HG02759 (cell line): ENCODE data around the gene DNM1.
A peak's percentile ranks its signal among the peaks of the same experiment; 100 is the strongest.

Experiments used
- ATAC-seq: cut with Tn5 transposase; IDR thresholded peaks from one replicate; pipeline ENCODE4 v1.9.1; 2021; ENCODE audit warnings: mild to moderate bottlenecking, moderate library complexity; ENCODE audit not compliant: unreplicated experiment

Gene DNM1

GRCh38 chr9:128203024-128203706, at the start of gene DNM1:
DNM1 (plus strand) TSS chr9:128203379; CDS start chr9:128203471, 92 bp downstream.
- ATAC-seq = peak; percentile 85

GRCh38 chr9:128153947-128154695, 49.1 kb upstream of the DNM1 start:
- no peak for ATAC-seq

DNA sequence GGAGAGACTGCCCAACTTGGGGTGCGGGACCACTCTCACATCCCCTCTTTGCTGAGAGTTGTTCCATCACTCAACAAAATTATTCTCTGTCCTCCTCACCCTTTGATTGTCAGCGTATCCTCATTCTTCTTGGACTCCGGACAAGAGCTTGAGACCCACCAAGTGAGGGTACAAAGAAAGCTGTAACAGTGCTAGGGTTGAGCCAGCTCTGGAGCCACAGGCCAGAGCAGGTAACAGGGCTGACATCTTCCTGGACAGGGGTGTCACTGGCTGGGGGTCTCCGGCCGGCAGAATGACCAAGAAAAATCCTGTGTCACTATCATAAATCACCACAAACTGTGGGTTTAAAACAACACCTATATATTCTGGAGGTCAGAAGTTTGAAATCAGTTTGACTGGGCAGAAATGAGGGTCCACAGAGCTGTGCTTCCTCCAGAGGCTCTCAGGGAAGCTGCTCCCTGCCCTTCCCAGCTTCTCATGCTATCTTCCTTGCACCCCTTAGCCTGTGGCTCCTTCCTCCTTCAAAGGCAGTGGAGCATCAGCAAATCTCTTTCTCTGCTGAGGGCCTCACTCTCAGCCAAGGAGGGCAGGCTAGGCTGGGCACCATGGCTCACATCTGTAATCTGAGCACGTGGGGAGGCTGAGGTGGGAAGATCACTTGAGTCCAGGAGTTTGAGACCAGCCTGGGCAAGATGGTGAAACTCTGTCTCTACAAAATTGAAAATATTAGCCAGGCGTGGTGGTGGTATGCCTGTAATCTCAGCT, 47.3 kb upstream of the DNM1 start:
- no peak for ATAC-seq

- ATAC-seq = no peak
Measured at GRCh38 chr9:128159522-128159783, 43.7 kb upstream of the DNM1 start.

GRCh38 chr9:128159784-128160602, 43.2 kb upstream of the DNM1 start, which contains the start of gene BBLN:
BBLN (plus strand) TSS chr9:128160265; CDS start chr9:128160408, 143 bp downstream.
- peak; percentile 75 for ATAC-seq

DNA sequence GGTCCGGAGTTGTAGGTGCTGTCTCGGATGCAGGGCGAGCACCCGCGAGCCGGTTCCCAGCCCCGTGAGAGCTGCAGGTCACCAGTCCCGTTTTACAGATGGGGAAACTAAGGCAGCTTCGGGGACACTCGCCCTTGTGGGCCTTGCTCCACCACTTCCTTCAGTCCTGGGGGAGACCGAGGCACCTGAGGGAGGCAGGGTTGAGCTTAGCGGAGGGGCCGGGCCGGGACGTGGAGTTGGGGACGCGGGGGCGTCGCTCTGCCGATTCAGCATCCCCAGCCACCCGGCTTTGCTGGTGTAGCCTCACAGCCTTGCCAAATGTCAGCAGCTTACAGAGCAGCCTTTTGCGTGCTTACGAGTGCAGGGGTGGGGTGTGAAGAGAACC, 42.6 kb upstream of the DNM1 start:
- peak; percentile 9 for ATAC-seq

GRCh38 chr9:128161215-128161902, 41.8 kb upstream of the DNM1 start:
- no peak for ATAC-seq

DNA sequence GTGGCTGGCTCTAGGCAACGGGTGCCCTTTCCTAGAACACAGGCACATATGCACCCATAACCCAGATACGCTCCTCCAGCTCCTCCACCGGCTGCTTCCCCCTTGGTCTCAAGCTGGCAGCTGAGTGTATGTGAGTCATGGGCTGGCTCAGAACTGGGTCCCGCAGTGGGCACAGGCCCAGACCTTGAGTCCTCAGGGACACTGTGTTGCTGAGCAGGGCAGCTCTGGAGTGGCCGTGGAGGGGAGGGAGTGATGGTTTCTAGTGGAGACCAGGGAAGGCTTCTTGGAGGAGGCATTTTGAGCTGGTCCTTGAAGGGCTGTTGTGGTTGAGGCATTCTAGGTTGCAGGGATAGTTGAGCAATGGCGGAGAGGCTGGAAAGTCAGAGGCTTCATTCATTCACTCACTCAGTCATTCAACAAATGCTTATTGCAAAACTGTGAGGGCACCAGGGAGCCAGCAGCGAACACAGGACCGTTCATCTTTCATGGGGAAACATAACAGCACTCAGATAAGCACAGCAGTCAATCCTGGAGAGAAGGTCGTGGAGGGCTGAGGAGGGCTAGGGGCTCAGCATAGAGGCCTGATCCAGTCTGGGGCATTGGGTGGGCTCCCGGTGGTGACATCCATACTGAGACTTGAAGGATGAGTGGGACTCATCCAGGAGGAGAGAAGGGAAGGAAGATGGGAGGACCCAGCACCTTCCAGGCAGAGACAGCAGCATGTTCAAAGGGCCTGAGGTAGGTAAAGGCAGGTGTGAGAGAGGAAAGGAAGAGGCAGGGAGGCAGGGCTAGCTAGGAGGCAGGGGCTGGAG, 40.8 kb upstream of the DNM1 start:
- no peak for ATAC-seq

DNA sequence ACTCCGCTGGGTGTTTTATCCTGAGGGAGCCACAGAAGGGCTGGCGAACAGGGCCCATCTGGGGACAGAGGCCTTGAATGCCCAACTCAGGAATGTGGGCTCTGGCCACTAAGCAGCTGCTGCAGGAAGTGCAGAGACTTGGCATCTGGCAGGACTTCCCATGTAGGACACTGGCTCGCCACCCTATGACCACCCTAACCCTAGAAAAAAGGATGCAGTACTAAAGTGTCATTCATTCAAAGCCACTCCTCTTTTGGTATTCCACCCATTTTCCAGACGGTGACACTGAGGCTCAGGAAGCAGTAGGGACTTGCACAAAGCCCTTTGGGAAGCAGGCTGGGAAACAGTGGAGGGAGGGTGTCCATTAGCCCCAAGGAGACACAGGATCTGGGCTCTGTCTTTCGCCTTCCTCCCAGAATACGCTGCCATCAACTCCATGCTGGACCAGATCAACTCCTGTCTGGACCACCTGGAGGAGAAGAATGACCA, 40.1 kb upstream of the DNM1 start:
- ATAC-seq = no peak

- ATAC-seq = no peak
Measured at GRCh38 chr9:128163523-128164306, 39.5 kb upstream of the DNM1 start.

DNA sequence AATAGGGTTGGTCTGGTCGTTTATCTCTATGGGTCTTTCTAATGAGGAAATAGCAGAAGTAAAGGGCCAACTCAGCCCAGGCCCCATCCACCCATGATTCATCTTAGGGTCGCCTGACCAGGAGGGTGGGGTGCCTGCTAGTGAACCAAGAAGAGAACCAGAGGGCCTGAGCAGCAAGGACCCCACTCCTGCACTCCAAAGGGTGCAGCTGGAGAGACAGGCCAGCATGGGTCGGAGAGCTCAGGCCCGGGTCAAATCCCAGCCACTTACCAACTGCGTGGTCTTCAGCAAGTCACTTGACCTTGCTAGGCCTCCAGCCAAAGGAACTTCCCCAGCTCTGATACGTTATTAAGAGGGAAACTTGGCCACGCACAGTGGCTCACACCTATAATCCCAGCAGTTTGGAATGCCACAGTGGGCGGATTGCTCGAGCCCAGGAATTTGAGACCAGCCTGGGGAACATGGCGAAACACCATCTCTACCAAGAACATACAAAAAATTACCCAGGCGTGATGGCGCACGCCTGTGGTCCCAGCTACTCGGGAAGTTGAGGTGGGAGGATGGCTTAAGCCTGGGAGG, 38.8 kb upstream of the DNM1 start:
- ATAC-seq = no peak

- ATAC-seq = no peak
Measured at GRCh38 chr9:128166169-128166568, 37.0 kb upstream of the DNM1 start.

DNA sequence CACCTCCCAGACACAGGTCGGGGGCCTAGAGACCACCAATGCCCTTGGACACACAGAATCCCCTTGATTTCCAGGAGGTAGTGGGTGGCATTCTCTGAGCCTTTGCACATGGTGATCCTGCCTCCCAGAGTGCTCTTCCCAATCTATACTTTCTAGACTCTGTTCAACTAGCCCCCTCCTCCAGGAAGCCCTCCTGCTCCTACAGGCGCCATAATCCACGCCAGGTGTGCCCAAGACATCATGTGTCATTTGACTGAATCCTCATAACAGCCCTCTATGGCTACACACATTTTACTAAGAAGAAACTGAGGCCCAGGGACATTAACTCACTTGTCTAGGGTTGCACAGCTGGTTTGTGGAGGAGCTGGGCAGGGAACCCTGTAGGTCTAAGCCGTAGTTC, 36.0 kb upstream of the DNM1 start:
- ATAC-seq = no peak

DNA sequence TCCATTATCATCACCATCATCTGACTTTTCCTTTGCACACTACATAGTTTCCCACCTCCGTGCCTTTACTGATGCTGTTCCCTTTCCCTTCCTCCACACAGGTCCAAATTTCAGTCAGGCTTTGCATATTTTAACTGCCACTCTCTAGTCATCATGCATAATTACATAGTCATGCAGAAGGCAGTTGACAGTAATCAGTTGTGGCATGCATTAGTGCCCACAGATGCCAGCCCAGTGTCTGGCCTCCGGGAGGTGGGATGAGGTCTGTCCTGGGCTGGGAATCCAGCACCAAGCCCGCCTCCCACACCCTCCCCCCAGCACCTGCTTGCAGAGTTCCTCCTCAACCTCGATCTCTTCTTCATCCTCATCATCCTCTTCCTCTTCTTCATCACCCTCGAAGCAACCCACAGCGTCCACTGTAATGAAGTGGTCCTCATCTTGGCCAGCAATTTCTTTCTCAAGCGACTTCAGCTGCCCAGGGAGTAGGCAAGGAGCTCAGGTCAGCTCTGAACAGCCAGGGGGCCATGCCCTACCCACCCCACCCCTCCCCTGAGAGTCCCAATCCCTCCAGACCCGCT, 34.4 kb upstream of the DNM1 start:
- no peak for ATAC-seq

DNA sequence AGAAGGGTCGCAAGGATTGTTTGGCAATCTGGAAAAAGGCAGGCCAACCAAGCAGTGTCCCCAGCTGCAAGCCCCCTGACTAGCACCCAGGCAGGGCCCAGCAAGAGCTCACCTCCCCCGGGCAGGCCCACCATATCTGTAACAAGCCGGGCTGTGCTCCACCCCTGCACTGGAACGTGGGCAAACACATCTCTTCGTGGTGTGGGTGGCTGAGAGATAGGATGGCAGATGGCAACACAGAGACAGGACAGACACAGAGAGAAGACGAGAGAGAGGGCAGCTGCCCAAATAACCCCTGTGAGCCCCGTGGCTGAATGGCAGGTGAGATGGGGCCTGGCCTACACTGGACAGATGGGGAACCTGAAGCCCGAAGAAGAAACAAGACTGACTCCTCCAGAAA, 33.7 kb upstream of the DNM1 start:
- ATAC-seq = no peak

- ATAC-seq = no peak
Measured at GRCh38 chr9:128169925-128170324, 33.3 kb upstream of the DNM1 start.

- no peak for ATAC-seq
Measured at GRCh38 chr9:128174062-128174461, 29.1 kb upstream of the DNM1 start.

DNA sequence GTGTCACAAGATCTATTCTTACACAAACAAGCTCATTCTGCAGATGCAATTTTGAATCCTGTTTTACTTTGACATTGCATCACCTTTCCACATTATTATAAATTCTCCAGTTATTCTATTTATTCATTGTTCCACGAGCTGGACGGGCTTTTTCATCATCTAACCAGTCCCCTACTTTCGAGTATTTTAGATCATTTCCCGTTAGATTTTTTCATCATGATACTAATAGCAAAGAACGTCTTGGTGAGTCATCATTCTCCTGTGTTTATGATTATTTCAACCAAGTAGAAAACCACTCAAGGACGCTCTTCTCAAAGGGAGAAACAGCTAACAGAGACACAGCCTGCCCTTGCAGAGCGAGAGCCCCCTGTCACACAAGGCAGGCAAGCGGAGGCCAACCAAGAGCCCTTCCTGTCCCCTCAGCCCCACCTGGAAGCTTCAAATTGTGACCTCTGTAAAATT, 28.0 kb upstream of the DNM1 start:
- no peak for ATAC-seq
